Measurements from ENCODE around the gene TRMT11.
"Not testable (repeated sequence)": the region's sequence is repeated elsewhere in the genome, so short reads cannot be mapped to it uniquely, and the experiment has no call there.

TRMT11 gene

GRCh38 chr6:125956506-125957390, 29.6 kb upstream of the TRMT11 start, which contains the start of gene HINT3:
TSS of gene HINT3 (plus strand) at chr6:125956770. CDS start at chr6:125956978, 208 bp downstream.
- DNase-seq: peak; percentile 97

GRCh38 chr6:125957391-125957693, 29.0 kb upstream of the TRMT11 start:
- DNase-seq: no peak

DNA sequence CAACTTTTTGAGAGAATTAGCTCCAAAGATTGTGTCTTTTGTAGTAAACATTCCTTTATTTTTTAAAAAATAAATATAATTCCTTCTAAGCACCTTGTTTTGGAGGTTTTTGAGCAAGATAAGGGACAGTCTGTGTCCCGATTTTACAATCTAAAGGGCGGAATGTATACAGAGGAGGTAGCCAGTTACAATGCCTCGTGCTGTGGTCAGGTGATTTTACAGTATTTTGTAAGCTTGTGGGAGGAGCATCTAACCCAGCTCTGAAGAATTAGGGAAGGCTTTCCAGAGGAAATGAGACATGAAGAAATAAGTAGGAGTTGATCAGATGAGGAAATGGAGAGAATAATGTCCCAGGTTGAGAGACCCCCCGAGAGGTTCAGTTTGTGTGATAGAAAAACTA, 28.5 kb upstream of the TRMT11 start:
- DNase-seq: peak; percentile 90

DNA sequence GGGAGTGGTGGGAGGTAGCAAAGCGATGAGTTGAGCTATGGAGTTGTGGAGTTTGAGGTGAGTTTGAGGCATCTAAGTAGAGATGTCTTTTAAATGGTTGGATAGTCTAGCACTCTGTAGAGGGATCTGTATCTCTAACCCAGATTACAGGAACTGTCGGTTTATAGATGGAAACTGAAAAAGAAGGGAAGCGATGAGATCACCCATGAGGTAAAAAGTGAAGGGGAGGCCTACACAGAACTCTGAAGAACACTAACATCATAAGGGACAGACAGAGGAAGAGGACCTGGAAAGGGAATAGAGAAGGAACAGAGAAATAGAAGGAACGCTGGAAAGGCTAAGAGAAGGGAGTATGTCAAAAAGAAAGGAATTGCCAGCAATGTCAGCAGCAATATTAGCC, 27.3 kb upstream of the TRMT11 start:
- no peak for DNase-seq

DNA sequence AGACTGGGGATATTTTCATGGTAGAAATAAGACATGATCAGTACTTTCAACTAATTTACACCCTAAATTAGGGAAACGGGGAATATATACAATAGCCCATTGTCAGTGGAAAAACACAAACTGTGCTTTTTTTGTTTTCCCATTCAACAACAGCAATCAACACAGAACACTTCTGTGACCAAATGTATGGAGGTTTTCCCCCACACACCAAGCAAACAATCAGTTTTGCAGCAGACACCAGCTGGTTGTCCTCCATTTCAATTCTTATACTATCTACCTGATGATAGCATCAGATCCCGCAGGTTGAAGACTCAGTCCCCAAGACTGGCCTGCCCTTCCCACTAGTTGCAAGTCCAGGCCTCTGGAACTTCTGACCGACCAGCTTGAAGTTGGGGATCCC, 25.2 kb upstream of the TRMT11 start:
- no peak for DNase-seq

DNA sequence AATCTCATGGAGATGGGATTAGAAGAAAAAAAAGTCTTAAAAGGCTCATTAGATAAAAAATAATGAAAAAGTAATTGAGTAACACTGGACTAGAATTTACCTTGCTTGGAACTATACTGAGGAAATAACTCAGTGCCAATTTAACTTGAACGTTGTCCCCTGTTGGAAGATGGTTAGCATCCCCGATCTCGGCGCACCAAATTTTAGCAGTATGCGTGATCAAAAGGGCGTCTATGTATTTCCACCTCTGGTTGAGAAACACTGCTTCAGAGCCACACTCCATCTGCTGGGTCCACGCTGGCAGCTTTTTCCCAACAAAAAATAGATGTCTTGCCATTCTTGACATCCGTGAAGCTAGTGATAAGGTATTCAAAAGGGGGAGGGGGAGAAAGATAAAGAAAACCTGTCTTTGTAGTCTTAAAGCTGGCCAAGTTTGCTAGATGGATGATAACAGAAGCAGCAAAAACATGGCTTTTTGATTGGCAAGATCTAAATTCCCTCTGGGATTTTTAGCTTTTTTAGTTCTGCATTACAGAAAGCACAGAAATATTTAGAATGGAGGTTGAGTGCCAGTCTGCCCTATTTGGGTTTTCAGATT, 23.3 kb upstream of the TRMT11 start:
- DNase-seq: no peak

DNA sequence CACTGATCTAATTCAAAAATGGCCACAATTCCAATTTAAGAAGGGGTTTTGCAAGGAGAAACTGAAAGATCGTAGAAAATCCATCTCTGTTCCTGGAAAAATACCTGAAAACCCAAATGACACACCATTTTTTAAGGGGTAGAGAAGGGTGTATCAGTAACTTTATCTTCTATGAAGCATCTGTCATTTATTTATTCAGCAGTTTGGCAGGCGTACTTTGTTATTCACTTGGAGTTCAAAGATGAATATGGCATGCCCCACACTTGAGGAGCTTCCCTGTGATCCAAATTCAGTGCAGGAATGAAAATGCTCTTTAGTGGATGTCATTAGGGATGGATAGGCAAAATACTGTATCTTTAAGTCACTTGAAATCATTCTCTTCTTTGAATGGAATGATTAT, 22.5 kb upstream of the TRMT11 start:
- DNase-seq: no peak

DNA sequence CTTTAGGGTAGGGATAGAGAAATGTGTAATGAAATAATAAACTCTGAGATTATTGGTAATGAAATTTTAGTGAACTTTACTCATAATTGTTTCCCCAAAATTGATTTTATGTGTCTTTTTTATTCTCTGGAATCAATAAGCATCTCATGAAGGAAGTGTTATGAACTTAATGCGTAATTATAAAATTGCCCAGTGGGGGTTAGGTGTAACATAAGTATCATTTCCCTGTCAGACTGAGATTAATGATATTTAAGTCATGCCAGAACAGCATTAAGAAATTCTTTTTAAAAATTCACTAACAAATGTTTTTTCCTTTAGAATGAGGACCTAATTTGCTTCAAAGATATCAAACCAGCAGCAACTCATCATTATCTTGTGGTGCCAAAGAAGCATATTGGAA, 19.8 kb upstream of the TRMT11 start:
- DNase-seq: no peak

DNA sequence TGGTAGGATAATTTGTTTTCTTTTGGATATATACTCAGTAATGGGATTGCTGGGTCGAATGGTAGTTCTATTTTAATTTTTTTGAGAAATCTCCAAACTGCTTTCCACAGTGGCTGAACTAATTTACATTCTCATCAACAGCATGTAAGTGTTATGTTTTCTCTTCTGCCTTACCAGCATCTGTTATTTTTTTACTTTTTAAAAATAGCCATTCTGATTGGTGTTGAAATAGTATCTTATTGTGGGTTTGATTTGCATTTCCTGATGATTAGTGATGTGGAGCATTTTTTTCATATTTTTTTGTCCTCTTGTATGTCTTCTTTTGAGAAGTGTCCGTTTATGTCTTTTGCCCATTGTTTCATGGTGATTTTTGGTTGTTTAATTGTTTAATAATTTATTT, 17.8 kb upstream of the TRMT11 start:
- DNase-seq: no peak

DNA sequence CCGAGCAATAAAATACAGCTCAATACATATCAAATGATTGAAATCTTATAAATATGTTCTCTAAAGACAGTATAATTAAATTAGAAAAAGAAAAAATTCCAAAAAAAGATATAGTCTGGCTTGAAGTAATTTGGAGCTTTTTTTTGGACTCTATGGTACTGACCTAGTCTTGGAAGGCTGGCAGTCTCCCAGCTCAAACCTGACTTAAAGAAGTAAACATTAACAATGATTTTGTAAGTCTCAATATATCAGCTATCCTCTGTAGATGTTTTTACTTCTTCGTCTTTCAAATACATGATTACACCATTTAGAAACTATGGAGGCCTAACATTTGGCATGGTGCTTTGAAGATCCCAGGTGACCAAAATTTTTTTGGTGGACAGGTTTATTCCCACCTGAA, 15.6 kb upstream of the TRMT11 start:
- DNase-seq: no peak

DNA sequence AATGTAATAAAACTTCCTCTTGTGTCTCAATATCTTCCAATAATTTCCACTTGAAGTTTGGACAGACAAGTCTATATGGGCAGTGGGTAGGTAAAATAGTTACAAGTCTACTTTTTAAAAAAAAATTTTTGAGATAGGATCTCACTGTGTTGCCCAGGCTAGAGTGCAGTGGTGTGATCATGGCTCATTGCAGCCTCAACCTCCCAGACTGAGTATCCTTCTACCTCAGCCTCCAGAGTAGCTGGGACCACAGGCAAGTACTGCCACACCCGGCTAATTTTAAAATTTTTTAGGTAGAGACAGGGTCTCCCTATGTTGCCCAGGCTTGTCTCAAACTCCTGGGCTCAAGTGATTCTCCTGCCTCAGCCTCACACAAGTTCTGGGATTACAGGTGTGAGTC, 13.9 kb upstream of the TRMT11 start:
- DNase-seq: not testable (repeated sequence)

- DNase-seq: no peak
Measured at GRCh38 chr6:125974214-125974866, 12.0 kb upstream of the TRMT11 start.

GRCh38 chr6:125979101-125979500, 7.2 kb upstream of the TRMT11 start:
- no peak for DNase-seq

DNA sequence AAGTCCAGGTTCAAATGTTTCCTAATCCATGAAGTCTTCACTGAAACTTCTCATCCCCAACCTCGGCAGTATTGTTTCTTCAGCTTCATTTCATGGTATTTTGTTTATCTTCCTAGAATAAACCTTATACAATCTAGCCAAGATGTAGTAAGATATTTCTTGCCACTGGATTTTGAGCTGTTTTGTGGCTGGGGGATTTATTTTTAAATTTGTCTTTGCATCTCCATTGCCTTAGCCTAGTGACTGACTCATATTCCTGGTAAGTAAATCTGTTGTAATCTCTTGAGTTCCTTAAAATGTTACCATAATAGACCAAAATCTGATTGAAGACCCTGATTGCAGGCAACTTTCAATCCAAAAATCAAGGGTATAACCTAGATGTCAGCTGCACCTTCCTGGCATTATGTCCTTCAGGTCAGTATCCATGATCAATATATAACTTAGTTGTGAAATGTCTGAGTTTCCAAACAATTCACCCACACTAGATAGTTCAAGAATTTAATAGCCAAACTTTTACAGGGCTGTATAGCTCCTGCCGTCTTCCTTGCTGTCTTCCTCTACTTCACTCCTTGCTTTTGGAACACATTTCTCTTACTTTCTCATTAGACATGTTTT, 4.7 kb upstream of the TRMT11 start:
- DNase-seq: no peak

- DNase-seq: peak; percentile 39
Measured at GRCh38 chr6:125983246-125983945, 2.9 kb upstream of the TRMT11 start.

GRCh38 chr6:125984311-125984710, 2.0 kb upstream of the TRMT11 start:
- DNase-seq: peak; percentile 26

GRCh38 chr6:125985522-125985921, 818 bp upstream of the TRMT11 start:
- DNase-seq: no peak

DNA sequence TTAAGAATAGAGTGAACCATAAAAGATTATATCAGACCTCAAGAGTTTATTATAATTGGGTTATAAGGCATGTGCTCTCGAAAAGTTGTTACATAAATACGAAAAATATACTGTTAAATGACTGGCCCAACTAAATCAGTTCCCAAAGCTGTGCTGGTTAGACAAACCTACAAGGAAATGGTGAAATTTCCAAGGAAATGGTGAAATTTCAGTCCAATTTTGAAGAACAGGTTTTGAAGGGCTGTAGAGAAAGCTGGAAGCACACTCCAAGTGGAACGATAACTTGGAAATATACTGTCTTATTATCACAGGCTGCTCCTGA, 400 bp upstream of the TRMT11 start:
- DNase-seq: no peak

- no peak for DNase-seq
Measured at GRCh38 chr6:125987026-125987617, 782 bp downstream of the TRMT11 start.

GRCh38 chr6:125988280-125988679, 1.9 kb downstream of the TRMT11 start:
- DNase-seq: no peak

DNA sequence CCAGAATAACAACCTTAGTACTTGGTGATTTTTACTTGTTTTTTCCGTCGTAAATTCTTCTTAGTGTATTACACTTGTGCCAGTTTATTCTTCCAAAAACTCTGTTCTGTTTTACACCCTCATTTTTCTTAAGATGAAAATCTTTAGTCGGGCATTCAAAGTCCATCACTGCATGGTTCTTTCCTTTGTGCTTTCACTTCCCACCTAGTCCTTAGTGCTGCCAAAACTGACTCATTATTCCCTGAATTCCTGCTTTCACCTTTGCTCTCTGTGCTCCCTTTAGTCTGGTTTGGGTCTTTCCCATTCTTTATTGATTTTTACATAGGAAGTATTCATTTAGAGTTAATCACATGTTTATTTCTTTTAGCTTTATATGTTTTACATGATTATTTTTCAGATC, 3.3 kb downstream of the TRMT11 start:
- DNase-seq: no peak

DNA sequence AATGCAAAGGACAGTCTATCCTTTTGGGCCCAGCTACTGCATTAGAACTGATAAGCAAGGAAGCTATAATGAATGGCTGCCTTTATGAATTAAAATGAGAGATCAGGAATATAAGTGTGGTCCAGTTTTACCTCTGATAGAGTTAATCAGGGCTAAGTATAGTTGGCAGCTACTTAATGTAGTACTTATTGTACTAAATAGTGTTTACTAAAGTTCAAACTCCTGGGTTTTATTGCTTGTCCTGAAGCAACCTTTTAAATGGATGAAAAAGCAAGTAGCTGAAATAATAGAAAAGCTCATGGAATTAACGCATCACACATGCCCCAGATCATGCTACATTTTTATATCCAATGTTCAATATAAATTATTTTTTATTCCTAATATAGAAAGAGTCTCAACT, 5.3 kb downstream of the TRMT11 start:
- DNase-seq: no peak

Data from NCI-H226 (cell line).